ENCODE data around the gene SURF2. TPM values are rescaled to one million over a fixed set of nuclear protein-coding genes. Genes with fewer than 3 reads are reported as not detected.
A peak's percentile ranks its signal among the peaks of the same experiment; 100 is the strongest.
"Not testable (repeated sequence)": the region's sequence is repeated elsewhere in the genome, so short reads cannot be mapped to it uniquely, and the experiment has no call there.

Gene SURF2
- total RNA-seq, 1 experiment from 2014 or later, result 103 TPM

DNA sequence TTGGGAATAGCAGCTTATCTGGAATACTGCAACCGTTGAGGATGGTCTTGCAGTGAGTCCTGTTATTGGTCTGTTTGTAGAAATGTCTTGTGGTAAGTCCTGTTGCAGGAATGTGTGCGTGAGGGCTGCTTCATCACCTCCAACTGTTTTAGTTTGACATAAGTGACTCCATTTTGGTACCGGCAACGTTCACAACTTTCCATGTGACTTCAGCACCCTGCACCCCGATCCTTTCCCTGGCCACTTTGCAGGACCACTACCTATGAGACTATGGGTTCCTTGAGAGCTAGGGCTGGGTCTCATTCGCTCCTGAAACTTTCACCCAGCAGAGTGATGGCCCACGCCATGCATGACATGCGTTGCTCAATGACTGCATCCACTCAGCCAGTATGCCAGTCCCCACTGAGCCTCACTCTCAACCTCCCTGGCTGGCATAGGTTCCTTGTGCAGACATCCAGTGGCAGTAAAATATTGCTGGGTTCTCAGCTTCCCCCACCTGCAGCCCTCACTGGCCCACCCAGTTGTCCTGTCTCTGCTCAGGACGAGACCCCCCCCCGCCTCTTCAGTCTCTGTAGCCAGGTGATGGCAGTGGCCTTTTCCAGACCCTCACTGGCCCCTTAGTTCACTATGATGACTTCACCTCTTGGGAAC, 28.4 kb upstream of the SURF2 start:
- TF ChIP-seq, protein P1, sequence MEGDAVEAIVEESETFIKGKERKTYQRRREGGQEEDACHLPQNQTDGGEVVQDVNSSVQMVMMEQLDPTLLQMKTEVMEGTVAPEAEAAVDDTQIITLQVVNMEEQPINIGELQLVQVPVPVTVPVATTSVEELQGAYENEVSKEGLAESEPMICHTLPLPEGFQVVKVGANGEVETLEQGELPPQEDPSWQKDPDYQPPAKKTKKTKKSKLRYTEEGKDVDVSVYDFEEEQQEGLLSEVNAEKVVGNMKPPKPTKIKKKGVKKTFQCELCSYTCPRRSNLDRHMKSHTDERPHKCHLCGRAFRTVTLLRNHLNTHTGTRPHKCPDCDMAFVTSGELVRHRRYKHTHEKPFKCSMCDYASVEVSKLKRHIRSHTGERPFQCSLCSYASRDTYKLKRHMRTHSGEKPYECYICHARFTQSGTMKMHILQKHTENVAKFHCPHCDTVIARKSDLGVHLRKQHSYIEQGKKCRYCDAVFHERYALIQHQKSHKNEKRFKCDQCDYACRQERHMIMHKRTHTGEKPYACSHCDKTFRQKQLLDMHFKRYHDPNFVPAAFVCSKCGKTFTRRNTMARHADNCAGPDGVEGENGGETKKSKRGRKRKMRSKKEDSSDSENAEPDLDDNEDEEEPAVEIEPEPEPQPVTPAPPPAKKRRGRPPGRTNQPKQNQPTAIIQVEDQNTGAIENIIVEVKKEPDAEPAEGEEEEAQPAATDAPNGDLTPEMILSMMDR (conservative IDR thresholded peaks at IDR 0.05; ENCODE audit: low read depth, low read length), result no peak
- TF ChIP-seq EZH2phosphoT487 (IDR thresholded peaks at IDR 0.05; ENCODE audit: borderline replicate concordance, low read length), result no peak
- no peak for TF ChIP-seq EZH2 (IDR thresholded peaks at IDR 0.05; ENCODE audit: low read length, unreplicated experiment)

DNA sequence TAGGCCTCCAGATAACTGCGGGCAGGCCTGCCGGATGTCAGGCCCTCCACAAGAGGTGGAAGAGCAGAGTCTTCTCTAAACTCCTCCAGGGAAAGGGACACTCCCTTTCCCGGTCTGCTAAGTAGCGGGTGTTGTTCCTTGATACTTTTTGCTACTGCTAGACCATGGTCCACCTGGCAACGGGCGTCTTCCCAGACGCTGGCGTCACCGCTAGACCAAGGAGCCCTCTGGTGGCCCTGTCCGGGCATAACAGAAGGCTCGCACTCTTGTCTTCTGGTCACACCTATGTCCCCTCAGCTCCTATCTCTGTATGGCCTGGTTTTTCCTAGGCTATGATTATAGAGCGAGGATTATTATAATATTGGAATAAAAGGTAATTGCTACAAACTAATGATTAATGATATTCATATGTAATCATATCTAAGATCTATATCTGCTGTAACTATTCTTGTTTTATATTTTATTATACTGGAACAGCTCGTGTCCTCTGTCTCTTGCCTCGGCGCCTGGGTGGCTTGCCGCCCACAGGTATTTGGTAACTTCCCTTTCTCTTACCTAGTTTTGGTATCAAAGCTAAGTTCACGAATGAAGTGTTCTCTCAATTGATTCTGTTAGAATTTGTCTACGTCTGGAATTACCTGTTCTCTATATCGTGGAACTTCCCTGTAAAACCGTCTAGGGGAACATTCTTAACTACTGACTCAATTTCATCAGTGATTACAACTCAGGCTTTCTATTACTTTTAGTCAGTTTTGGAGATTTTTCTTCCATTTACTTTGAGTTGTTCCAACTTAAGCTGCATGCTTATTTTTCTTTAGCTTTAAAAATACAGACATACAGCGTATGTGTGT, 26.8 kb upstream of the SURF2 start:
- intact Hi-C loops (cut with micrococcal nuclease), result loop anchor here (1.0 kb wide), 1 partner anchor 143 kb away; no protein-coding TSS in a partner anchor
- H3K9me2 ChIP-seq (replicated peaks; ENCODE audit: low read length); H3K4me1 ChIP-seq (ENCODE audit: insufficient read depth, low read length); H4K20me1 ChIP-seq (ENCODE audit: low read length); H3K4me3 ChIP-seq (ENCODE audit: low read length); H3K9me3 ChIP-seq (ENCODE audit: low read length); H3K27me3 ChIP-seq (ENCODE audit: low read length); H3K4me2 ChIP-seq (ENCODE audit: low read length); BruUV-seq (replicated peaks); H3F3A ChIP-seq (ENCODE audit: low read length, unreplicated experiment); H3K27ac ChIP-seq (ENCODE audit: low read length); H3K9ac ChIP-seq (ENCODE audit: low read length); H2AFZ ChIP-seq (ENCODE audit: low read length): not testable (repeated sequence)
- peak; percentile 47 for DNase-seq
- ChIA-PET POLR2A (ENCODE audit: unreplicated experiment) (interaction anchor here (0.6 kb wide), 1 partner anchor 299 kb away, joined by 3 read pairs; the partner anchor contains the start of gene GTF3C5), CTCF (interaction anchor here (0.7 to 1.8 kb wide), 3 partner anchors 17 to 144 kb away, joined by 3 to 9 read pairs (median 7); no protein-coding TSS in a partner anchor)
- H3K36me3 ChIP-seq (ENCODE audit: low read depth, low read length), result peaks cover 21% of the 10 kb centered on the region
- peak; percentile 58 for ATAC-seq
- peaks cover 12% of the 10 kb centered on the region for H3K79me2 ChIP-seq (ENCODE audit: low read length)

More for the DNA sequence above, 28.4 kb upstream of the SURF2 start:
- H3K36me3 ChIP-seq (ENCODE audit: low read depth, low read length), result peaks cover 12% of the 10 kb centered on the region; the same call in 1 of the 2 replicates
- no peak overlapping the region for H2AFZ ChIP-seq (ENCODE audit: low read length)
- H3K27ac ChIP-seq (ENCODE audit: low read length), result no peak overlapping the region
- H3K4me3 ChIP-seq (ENCODE audit: low read length), result no peak overlapping the region
- POLR2A ChIA-PET (ENCODE audit: unreplicated experiment), result no interaction called here
- H3K9me3 ChIP-seq (ENCODE audit: low read length), result no peaks in the 10 kb centered on the region
- H4K20me1 ChIP-seq (ENCODE audit: low read length), result no peaks in the 10 kb centered on the region
- no peaks in the 10 kb centered on the region for H3K27me3 ChIP-seq (ENCODE audit: low read length)
- intact Hi-C loops (cut with micrococcal nuclease), result no loop called here
- no peaks in the 10 kb centered on the region for H3K4me1 ChIP-seq (ENCODE audit: insufficient read depth, low read length)
- H3K9ac ChIP-seq (ENCODE audit: low read length), result no peak overlapping the region
- H3F3A ChIP-seq (ENCODE audit: low read length, unreplicated experiment), result no peaks in the 10 kb centered on the region
- no peaks in the 10 kb centered on the region for H3K79me2 ChIP-seq (ENCODE audit: low read length)
- ATAC-seq (no peak), DNase-seq (no peak)
- no peaks in the 10 kb centered on the region for H3K9me2 ChIP-seq (replicated peaks; ENCODE audit: low read length)
- no TSS peak for BruUV-seq (replicated peaks)
- CTCF ChIA-PET, result interaction anchor here (0.6 kb wide), 1 partner anchor 140 kb away, joined by 7 read pairs; no protein-coding TSS in a partner anchor
- H3K4me2 ChIP-seq (ENCODE audit: low read length), result no peak overlapping the region

DNA sequence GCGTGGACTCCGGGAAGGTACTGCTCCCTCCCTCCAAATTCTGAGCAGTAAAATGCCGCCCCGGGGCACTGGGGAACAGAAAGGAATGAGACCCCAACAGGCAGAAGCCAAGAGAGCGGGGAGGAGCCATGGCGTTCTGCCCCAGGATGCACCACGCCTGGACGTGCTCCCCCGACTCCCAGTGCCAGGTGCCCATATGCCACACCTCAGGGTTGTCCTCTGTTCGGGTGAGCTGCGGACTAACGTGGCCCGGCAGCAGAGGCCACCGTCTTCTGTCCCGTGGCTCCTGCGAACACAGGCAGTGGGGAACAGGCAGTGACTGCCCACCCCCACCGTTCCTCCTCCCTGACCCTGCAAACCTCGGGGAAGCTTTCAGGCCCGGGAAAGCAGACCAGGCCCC, 25.1 kb upstream of the SURF2 start:
- Histone ChIP-seq H3K4me1 (ENCODE audit: insufficient read depth, low read length) (peaks cover 12% of the 10 kb centered on the region), H3K4me3 (ENCODE audit: low read length) (no peak overlapping the region), H3K79me2 (ENCODE audit: low read length) (peaks cover 27% of the 10 kb centered on the region), H3K36me3 (ENCODE audit: low read depth, low read length) (peaks cover 23% of the 10 kb centered on the region), H3F3A (ENCODE audit: low read length, unreplicated experiment) (no peaks in the 10 kb centered on the region), H3K9ac (ENCODE audit: low read length) (no peak overlapping the region), H3K9me3 (ENCODE audit: low read length) (no peaks in the 10 kb centered on the region), H3K27ac (ENCODE audit: low read length) (no peak overlapping the region), H3K9me2 (replicated peaks; ENCODE audit: low read length) (no peaks in the 10 kb centered on the region), H3K27me3 (ENCODE audit: low read length) (no peaks in the 10 kb centered on the region), H2AFZ (ENCODE audit: low read length) (no peak overlapping the region), H4K20me1 (ENCODE audit: low read length) (no peaks in the 10 kb centered on the region), H3K4me2 (ENCODE audit: low read length) (no peak overlapping the region)
- ChIA-PET CTCF (interaction anchor here (1.0 kb wide), 1 partner anchor 93 kb away, joined by 3 read pairs; no protein-coding TSS in a partner anchor), POLR2A (ENCODE audit: unreplicated experiment) (no interaction called here)
- no peak for TF ChIP-seq EZH2phosphoT487 (IDR thresholded peaks at IDR 0.05; ENCODE audit: borderline replicate concordance, low read length)
- TF ChIP-seq, protein P1 (conservative IDR thresholded peaks at IDR 0.05; ENCODE audit: low read depth, low read length), result no peak
- no peak for TF ChIP-seq EZH2 (IDR thresholded peaks at IDR 0.05; ENCODE audit: low read length, unreplicated experiment)
- intact Hi-C loops (cut with micrococcal nuclease), result no loop called here
- DNase-seq (no peak), ATAC-seq (no peak)
- BruUV-seq (replicated peaks), result no TSS peak
